Hepatocyte (in vitro differentiated cells): Measurements from ENCODE around the gene SPOCK3. TPM values are rescaled to one million over a fixed set of nuclear protein-coding genes. Genes with fewer than 3 reads are reported as not detected.
"Not testable (repeated sequence)": the region's sequence is repeated elsewhere in the genome, so short reads cannot be mapped to it uniquely, and the experiment has no call there.

ENCODE experiments used
- DNase-seq: peaks from one replicate; pipeline ENCODE4 v3.0.0-alpha.2; 2016; ENCODE audit warnings: low spot score
- H2AFZ ChIP-seq: fragments of 200-600 bp; sonication (generic); 2 replicates; pipeline ENCODE4 v1.6.0; 2016; ENCODE audit warnings: antibody characterized with exemption, mild to moderate bottlenecking
- H3K27ac ChIP-seq: fragments of 200-600 bp; sonication (generic); 2 replicates; pipeline ENCODE4 v1.5.1; 2016; ENCODE audit warnings: mild to moderate bottlenecking
- H3K27me3 ChIP-seq: fragments of 200-600 bp; sonication (generic); 2 replicates; pipeline ENCODE4 v1.6.1; 2016
- H3K36me3 ChIP-seq: fragments of 200-600 bp; sonication (generic); replicated peaks from 2 replicates; pipeline ENCODE4 v1.5.1; 2016; ENCODE audit warnings: low read depth; ENCODE audit not compliant: insufficient read depth
- H3K4me1 ChIP-seq: fragments of 200-600 bp; sonication (generic); 2 replicates; pipeline ENCODE4 v1.5.1; 2016; ENCODE audit warnings: mild to moderate bottlenecking, moderate library complexity; ENCODE audit not compliant: insufficient read depth
- H3K4me2 ChIP-seq: fragments of 200-600 bp; sonication (generic); 2 replicates; pipeline ENCODE4 v1.6.0; 2016
- H3K4me3 ChIP-seq: fragments of 200-600 bp; sonication (generic); 2 replicates; pipeline ENCODE4 v1.5.1; 2016; ENCODE audit warnings: mild to moderate bottlenecking
- H3K79me2 ChIP-seq: fragments of 200-600 bp; sonication (generic); 2 replicates; pipeline ENCODE4 v1.6.0; 2017; ENCODE audit warnings: mild to moderate bottlenecking
- H3K9me2 ChIP-seq: fragments of 200-600 bp; sonication (generic); replicated peaks from 2 replicates; pipeline ENCODE4 v1.6.0; 2017; ENCODE audit warnings: mild to moderate bottlenecking; ENCODE audit not compliant: insufficient read depth
- H3K9me3 ChIP-seq: fragments of 200-600 bp; sonication (generic); 2 replicates; pipeline ENCODE4 v1.5.1; 2016; ENCODE audit warnings: low read depth, mild to moderate bottlenecking
- H4K20me1 ChIP-seq: fragments of 200-600 bp; sonication (generic); 2 replicates; pipeline ENCODE4 v1.6.0; 2016; ENCODE audit warnings: mild to moderate bottlenecking; ENCODE audit not compliant: insufficient read depth, poor library complexity, severe bottlenecking
- CTCF ChIP-seq: fragments of 200-600 bp; sonication (generic); IDR thresholded peaks from 2 replicates; pipeline ENCODE4 v1.5.1; 2016; ENCODE audit warnings: antibody characterized with exemption, mild to moderate bottlenecking; ENCODE audit not compliant: poor library complexity
- EZH2 ChIP-seq: fragments of 200-600 bp; sonication (generic); IDR thresholded peaks from 2 replicates; pipeline ENCODE4 v1.6.1; 2016; ENCODE audit warnings: antibody characterized with exemption, mild to moderate bottlenecking, borderline replicate concordance
- EZH2phosphoT487 ChIP-seq: fragments of 200-600 bp; sonication (generic); IDR thresholded peaks from one replicate; pipeline ENCODE4 v1.6.1; 2018; ENCODE audit warnings: antibody characterized with exemption, mild to moderate bottlenecking, low read depth, moderate library complexity; ENCODE audit not compliant: unreplicated experiment, severe bottlenecking
- WGBS: methylation state at CpG from one replicate; pipeline ENCODE4 v1.1.6; 2016; ENCODE audit warnings: low lambda C conversion rate; ENCODE audit errors: missing lambda C conversion rate; 5-methylcytosine and 5-hydroxymethylcytosine counted together
- polyA plus RNA-seq: library from polyadenylated mRNA; unstranded; fragments of >200 nt; fragmentation: Nextera tagmentation; extraction: Ambion mirVana; gene quantifications from 2 replicates; pipeline ENCODE4 v1.2.1, GENCODE V29; 2016
- total RNA-seq: library from RNA; depleted of rRNA; stranded (reverse); fragments of >200 nt; gene quantifications from 2 replicates; pipeline ENCODE4 v1.2.3, GENCODE V29; 2014

SPOCK3 gene
- total and polyA plus RNA-seq, 2 experiments from 2014 or later: 3.0 to 3.4 TPM

DNA sequence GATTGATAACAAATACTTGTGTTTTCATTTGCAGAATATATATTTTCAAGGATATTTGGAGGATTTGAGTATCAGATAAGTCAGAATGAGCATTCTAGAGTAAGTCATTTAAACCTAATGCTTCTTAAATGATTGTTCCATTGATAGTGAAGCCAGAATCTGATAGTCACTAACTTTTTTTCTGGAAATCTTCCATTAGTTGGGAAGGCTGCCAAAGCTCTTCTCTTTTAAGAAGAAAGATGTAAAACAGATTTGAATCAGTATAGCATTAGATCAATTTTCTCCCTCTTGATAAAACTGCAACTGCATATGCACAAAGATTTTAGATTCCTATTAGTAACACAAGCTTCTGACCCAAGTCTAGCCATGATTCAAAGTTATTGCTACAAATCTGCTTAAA is 256.7 kb downstream of the SPOCK3 start:
- TF ChIP-seq CTCF (no peak), EZH2 (no peak), EZH2phosphoT487 (no peak)
- H2AFZ ChIP-seq: no peak overlapping the region

DNA sequence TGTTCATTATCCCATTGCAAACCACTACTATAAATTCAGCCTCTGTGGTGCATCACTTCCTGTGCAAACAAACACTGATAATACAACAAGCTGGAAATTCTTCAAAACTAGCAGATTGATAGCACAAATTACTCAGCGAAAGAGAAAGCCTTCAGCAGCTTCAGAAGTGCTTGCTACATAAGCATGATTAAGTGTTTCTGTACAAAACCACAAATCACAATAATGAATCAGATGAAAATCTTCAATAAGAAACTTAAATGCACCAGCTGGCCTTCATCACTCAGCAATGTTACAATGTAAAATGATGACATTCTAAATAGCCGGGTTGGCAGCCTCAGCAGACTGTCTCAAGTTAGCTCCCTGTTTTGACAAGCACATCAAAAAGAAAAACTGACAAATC is 262.2 kb downstream of the SPOCK3 start:
- no peak overlapping the region for H2AFZ ChIP-seq
- WGBS: 53% methylated on average over 2 of the region's 2 CpGs

More for the DNA sequence above, 256.7 kb downstream of the SPOCK3 start:
- Histone ChIP-seq H3K4me2 (no peak overlapping the region), H4K20me1 (no peaks in the 10 kb centered on the region), H3K79me2 (no peaks in the 10 kb centered on the region), H3K4me1 (no peaks in the 10 kb centered on the region), H3K36me3 (no peaks in the 10 kb centered on the region), H3K27ac (no peak overlapping the region), H3K9me3 (no peaks in the 10 kb centered on the region), H3K9me2 (no peaks in the 10 kb centered on the region), H3K4me3 (no peak overlapping the region), H3K27me3 (no peaks in the 10 kb centered on the region)
- DNase-seq: no peak

GRCh38 chr4:166968219-166968618 is 266.1 kb downstream of the SPOCK3 start:
- 75% methylated on average over 1 of the region's 1 CpG for WGBS
- not testable (repeated sequence) for H3K4me1 ChIP-seq, H4K20me1 ChIP-seq

More for the DNA sequence above, 262.2 kb downstream of the SPOCK3 start:
- Histone ChIP-seq H3K9me2 (no peaks in the 10 kb centered on the region), H3K4me2 (no peak overlapping the region), H3K27me3 (no peaks in the 10 kb centered on the region), H3K27ac (no peak overlapping the region), H3K9me3 (no peaks in the 10 kb centered on the region), H3K4me1 (no peaks in the 10 kb centered on the region), H3K4me3 (no peak overlapping the region), H3K79me2 (no peaks in the 10 kb centered on the region), H4K20me1 (no peaks in the 10 kb centered on the region), H3K36me3 (no peaks in the 10 kb centered on the region)
- no peak for TF ChIP-seq EZH2
- TF ChIP-seq EZH2phosphoT487: no peak
- no peak for TF ChIP-seq CTCF
- DNase-seq: no peak

DNA sequence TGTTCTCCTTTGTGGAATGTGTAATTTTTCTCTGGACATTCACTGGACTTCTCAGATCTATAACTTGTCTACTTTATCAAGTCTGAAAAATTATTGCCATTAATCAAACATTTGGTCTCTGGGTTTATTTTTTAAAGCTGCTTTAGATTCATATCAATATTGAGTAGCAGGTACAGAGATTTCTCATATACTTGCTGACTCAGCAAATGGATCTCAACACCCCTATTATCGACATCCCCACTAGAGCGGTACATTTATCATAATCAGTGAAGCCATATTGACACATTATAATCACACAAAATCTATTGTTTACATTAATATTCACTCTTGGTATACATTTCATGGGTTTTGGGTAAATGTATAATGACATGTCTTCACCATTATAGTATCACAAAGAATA is 268.7 kb downstream of the SPOCK3 start:
- H2AFZ ChIP-seq: no peak overlapping the region
- H3K27me3 ChIP-seq: no peaks in the 10 kb centered on the region
- no peak for TF ChIP-seq EZH2
- TF ChIP-seq EZH2phosphoT487: no peak
- no peak for TF ChIP-seq CTCF
- no peak for DNase-seq
- no peaks in the 10 kb centered on the region for H3K4me1 ChIP-seq
- H3K36me3 ChIP-seq: no peaks in the 10 kb centered on the region
- 96% methylated on average over 2 of the region's 2 CpGs for WGBS
- H3K27ac ChIP-seq: no peak overlapping the region
- no peaks in the 10 kb centered on the region for H3K9me3 ChIP-seq
- no peak overlapping the region for H3K4me2 ChIP-seq
- H3K9me2 ChIP-seq: no peaks in the 10 kb centered on the region
- no peak overlapping the region for H3K4me3 ChIP-seq
- H3K79me2 ChIP-seq: no peaks in the 10 kb centered on the region
- H4K20me1 ChIP-seq: no peaks in the 10 kb centered on the region

More at GRCh38 chr4:166968219-166968618, 266.1 kb downstream of the SPOCK3 start:
- not testable (repeated sequence) for H3K9me3 ChIP-seq, H3K27me3 ChIP-seq, H2AFZ ChIP-seq, H3K9me2 ChIP-seq, H3K4me2 ChIP-seq, H3K4me3 ChIP-seq, H3K27ac ChIP-seq, H3K79me2 ChIP-seq, DNase-seq, H3K36me3 ChIP-seq
